GM18498 (cell line): ENCODE measurements around the gene LUM.

Experiments used
- ATAC-seq: cut with Tn5 transposase; IDR thresholded peaks from one replicate; pipeline ENCODE4 v1.9.1; 2021; ENCODE audit warnings: mild to moderate bottlenecking, moderate library complexity; ENCODE audit not compliant: unreplicated experiment

Gene LUM

GRCh38 chr12:91111366-91112325, at the start of gene LUM:
Gene LUM, minus strand, starts transcription at chr12:91111494. Its CDS starts 2,515 bp downstream, at chr12:91108979.
- ATAC-seq: no peak

- no peak for ATAC-seq
These were observed 49.7 kb upstream of the LUM start for GRCh38 chr12:91161009-91161408.

GRCh38 chr12:91155990-91156389, 44.7 kb upstream of the LUM start:
- no peak for ATAC-seq

DNA sequence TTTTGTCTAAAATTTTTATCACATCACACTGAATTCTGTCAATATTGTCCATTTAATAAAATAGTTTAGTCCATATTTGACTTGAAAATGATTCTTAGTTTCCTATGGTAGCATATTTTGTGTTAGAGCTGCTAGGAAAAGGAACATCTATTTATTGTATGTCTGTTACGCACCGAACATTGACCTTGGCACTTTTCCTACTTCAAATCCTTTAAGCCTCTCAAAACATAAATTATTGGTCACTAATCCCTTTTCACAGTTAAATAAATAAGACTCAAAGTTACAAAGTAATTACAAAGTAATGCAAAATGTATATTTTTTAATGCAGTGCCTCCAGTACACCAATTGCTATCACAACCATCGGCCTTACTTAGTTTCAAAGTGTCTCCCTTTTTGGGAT, 42.8 kb upstream of the LUM start:
- no peak for ATAC-seq

GRCh38 chr12:91144053-91144452, 32.8 kb upstream of the LUM start:
- ATAC-seq: no peak

DNA sequence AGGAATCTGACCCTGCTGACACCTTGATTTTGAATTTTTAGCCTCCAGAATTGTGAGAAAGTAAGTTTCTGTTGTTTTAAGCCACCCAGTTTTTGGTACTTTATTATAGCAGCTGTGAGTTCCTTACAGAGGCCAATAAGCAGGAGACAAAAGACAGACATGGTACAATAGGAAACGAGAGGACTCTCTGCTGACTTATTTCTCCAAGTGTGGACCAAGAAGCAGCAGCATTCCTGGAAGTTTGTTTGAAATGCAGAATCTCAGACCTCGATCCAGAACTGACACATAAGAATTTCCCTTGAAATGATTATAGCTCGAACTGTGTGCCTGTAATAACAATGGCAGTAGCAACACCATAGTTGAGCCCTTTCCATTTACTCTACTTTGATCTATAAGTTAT, 31.9 kb upstream of the LUM start:
- no peak for ATAC-seq

- no peak for ATAC-seq
These were observed 30.9 kb upstream of the LUM start for GRCh38 chr12:91142221-91142631.

DNA sequence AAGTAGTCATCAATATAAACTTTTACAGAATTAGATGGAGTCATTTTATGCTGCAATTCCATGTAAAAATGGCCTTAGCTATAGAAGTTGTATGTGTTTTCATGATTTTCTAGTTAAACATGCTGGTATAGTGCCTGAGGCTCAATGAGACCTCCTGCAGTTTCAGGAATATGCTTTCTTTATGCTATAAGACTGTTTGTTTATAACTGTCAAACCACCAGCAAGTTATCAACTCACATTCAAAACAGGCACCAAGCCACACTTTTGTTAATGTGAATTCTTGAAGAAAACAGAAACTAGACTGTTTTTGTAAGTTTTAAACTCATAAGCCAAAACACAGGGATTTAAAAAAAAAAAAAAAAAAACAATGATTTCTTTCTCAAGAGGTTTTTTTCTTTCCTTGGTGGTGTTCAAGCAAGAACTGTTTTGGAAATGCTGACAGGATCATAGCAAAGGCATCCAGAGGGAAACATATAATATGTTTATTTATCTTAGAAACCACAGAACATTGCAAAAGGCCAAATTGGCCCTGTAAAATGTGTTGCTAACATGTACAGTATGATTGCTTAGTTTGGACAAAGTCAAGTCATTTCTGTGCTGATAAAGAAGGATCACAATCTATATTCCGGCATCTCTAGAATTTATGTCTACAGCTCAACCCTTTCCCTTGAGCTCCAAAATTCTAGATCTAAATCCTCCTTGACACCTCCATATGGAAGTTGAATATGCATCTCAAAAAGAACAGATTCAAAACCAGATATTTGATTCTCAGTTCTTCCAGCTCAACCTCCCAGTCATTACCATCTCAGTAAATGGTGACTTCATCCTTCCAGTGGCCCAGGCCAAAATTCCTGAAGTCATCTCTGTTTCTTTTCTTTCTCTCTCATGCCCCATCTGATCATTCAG, 29.0 kb upstream of the LUM start:
- no peak for ATAC-seq

DNA sequence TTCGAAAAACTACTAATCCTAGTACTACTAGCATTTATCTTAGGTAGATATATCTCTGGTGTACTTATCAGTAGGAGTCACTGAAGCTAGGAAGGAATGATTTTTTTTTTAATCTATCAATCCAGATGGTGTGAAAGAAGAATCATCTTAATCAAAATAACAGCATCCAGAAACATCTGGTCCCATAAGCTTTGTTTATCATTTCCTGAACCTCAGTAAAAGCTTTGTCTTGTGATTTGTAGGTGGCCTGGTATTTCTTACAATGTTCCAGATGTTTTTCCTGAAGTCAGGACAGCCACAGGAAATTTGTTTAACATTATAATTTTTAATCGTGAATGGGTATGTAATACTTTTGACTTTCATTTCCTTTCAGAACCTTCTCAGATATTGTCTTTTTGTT, 28.0 kb upstream of the LUM start:
- ATAC-seq: no peak

DNA sequence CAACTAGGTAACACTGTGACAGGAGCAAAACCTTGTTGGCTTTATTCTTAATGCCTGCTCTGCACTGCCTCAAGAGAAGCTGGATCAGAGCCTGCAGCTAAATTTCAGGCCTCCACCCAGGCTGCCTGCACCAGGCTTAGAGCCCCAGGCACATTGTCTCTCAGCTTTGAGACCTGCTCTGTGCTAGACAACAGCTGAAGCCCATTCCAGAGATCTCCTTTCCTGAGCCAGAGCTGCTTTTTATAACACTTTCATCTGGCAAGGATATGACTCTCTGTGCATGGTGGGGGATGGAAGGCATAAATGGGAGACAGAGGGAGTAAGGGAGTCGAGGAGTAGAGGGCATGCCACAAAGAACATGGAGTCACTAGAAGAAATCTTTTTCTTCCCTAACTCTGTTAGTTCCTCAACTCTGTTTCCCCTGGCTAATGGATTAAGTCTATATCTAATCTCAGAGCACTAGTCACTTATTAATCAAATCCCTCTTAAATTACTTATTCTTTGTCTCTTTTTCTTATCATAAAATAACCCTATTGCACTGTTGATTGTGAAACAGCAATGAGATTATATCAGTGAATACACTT, 27.1 kb upstream of the LUM start:
- no peak for ATAC-seq

GRCh38 chr12:91133871-91134270, 22.6 kb upstream of the LUM start:
- ATAC-seq: no peak

DNA sequence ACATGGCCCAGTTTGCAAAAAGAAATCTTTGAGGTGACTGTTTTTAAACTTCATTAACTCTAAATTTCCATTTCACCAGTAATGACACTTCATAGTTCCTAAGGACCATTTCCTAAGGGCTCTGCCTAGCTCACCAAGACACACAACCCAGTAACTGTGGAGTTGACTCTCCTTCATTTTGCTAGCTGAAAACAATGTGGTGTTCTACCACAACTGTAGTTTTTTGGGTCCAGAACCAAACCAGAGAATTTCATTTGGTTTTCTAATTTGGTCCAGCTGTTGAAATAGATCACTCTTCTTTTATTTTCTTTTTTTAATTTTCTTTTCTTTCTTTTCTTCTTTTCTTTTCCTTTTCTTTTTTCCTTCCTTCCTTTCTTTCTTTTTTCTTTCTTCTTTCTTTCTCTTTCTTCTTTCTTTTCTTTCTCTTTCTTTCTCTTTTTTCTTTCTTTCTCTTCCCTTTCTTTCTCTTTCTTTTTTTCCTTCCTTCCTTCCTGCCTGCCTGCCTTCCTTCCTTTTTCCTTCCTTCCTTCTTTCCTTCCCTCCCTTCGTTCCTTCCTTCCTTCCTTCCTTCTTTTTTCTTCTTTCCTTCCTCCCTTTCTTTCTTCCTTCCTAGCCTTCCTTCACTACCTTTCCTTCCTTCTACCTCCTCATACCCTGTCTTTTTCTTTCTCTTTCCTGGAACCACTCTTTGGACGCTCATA, 18.5 kb upstream of the LUM start:
- no peak for ATAC-seq

GRCh38 chr12:91127751-91128150, 16.5 kb upstream of the LUM start:
- ATAC-seq: no peak

GRCh38 chr12:91127306-91127705, 16.0 kb upstream of the LUM start:
- no peak for ATAC-seq

DNA sequence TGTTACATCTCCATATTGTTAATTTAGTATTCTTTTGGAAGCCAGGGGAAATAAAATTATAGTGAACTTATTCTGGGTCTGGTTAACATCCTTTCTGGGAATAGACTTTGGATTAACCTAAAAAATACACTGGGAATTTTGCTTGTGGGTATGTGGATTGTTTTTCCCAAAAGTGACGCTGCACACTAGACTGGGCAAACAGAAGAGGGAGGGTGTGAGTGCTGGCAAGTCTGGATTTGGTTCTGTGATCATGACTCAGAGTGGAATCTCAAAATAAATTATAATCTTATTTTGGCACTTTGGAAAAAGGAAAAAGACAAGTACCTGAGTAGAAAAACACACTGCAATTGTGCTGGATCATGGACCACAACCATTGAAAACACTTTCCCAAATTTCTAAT, 15.2 kb upstream of the LUM start:
- no peak for ATAC-seq

- no peak for ATAC-seq
These were observed 12.1 kb upstream of the LUM start for GRCh38 chr12:91123236-91123916.

DNA sequence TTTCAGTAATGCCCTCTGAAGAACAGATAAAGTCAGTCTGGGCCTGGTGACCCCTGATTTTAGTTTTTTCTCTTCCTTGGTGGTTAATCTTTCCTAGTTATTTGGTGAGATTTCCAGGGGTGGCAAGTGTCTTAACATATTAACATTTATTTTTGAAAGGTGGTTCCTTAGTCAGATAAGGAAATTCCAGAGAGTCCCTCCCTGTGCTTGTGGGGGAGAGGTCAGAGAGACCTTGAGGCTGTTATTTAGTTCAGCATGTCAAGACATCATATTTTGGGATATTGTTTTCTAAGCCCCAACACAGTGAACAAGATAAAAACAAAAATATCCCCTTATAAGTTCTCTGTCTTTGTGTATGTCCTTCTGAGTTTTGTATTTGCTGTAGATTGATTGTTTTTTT, 9.5 kb upstream of the LUM start:
- no peak for ATAC-seq

DNA sequence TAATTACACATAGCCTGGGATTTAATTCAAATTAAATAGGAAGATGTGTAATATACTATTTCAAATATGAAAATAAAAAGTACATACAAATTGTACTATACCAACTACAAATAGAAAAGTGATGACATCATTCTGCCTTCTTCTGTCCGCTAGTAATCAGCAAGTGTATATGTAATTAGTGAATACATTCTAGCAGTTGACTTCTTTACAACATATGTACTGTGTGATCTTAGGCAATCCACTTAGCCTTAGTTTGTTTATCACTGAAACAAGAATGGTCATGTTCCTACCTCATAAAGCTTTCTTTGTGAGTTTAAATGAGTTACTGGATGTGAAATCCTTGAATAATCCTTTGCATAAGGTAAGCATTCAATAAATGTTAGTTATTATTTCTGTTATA, 7.8 kb upstream of the LUM start:
- no peak for ATAC-seq

DNA sequence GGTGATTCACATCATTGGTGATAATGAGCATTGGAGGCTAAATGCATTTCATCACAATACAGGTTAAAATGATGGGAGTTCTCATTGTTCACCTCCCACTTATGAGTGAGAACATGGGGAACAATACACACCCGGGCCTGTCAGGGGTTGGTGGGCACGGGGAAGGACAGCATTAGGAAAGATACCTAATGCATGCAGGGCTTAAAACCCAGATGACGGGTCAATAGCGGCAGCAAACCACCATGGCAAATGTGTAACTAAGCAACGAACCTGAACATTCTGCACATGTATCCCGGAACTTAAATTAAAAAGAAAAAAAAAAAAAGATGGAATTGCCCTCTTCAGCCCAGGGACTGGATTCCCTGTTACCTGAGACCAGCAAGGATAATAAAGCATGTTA, 2.3 kb upstream of the LUM start:
- ATAC-seq: no peak

GRCh38 chr12:91110311-91110924, 876 bp downstream of the LUM start:
- ATAC-seq: no peak
